CD4-positive, alpha-beta memory T cell (primary cell): ENCODE results near the gene PEX11B. TPM values are rescaled to one million over a fixed set of nuclear protein-coding genes. Genes with fewer than 3 reads are reported as not detected.

Experiments used
- CTCF ChIA-PET: fragments of 350-600 bp; sonication (Branson Sonifier 250); formaldehyde crosslinking; loops from one replicate; lab custom pipeline; 2021; ENCODE audit warnings: inconsistent platforms; ENCODE audit not compliant: partially characterized antibody; lab: Charles Lee
- POLR2A ChIA-PET: fragments of 350-600 bp; sonication (Branson Sonifier 250); formaldehyde crosslinking; loops from one replicate; lab custom pipeline; 2021; ENCODE audit not compliant: partially characterized antibody; lab: Charles Lee
- DNase-seq, 5 donors: peaks; one replicate each; pipeline versions ENCODE4 v3.0.0 to v3.0.0-alpha.2; 2020 to 2022; ENCODE audit warnings: mixed read lengths in 1 of 5
- H3K27ac ChIP-seq: one replicate; pipeline ENCODE4 v1.7.0; 2013; ENCODE audit warnings: low read depth, low read length
- H3K27me3 ChIP-seq: 2 replicates; pipeline ENCODE4 v1.7.0; 2013; ENCODE audit warnings: mild to moderate bottlenecking, low read length, moderate library complexity; ENCODE audit not compliant: insufficient read depth
- H3K36me3 ChIP-seq: 2 replicates; pipeline ENCODE4 v1.7.0; 2013; ENCODE audit warnings: mild to moderate bottlenecking, low read length, moderate library complexity; ENCODE audit not compliant: insufficient read depth
- H3K4me1 ChIP-seq: 2 replicates; pipeline ENCODE4 v1.7.0; 2013; ENCODE audit warnings: mild to moderate bottlenecking, low read length, moderate library complexity; ENCODE audit not compliant: insufficient read depth
- H3K4me3 ChIP-seq, 2 donors: one replicate each; pipeline ENCODE4 v1.7.0; 2013; ENCODE audit warnings: low read length in 2 of 2, mild to moderate bottlenecking in 1 of 2
- H3K9me3 ChIP-seq, 2 donors: one replicate each; pipeline ENCODE4 v1.7.0; 2013; ENCODE audit warnings: low read length in 2 of 2, control low read depth in 1 of 2; ENCODE audit not compliant: control insufficient read depth in 1 of 2
- H3K27ac Mint-ChIP-seq, 7 donors: one replicate each; pipeline ENCODE4 v1.8.0; 2020 to 2021; ENCODE audit warnings: mixed read lengths in 7 of 7, mild to moderate bottlenecking in 6 of 7, inconsistent platforms in 3 of 7, moderate library complexity in 3 of 7
- H3K27me3 Mint-ChIP-seq, 2 donors: one replicate each; pipeline ENCODE4 v1.8.0; 2020 to 2021; ENCODE audit warnings: mixed read lengths in 2 of 2
- H3K36me3 Mint-ChIP-seq, 2 donors: one replicate each; pipeline ENCODE4 v1.8.0; 2020 to 2021; ENCODE audit warnings: mixed read lengths in 2 of 2, inconsistent platforms in 1 of 2, mild to moderate bottlenecking in 1 of 2
- H3K4me1 Mint-ChIP-seq, 4 donors: one replicate each; pipeline ENCODE4 v1.8.0; 2020 to 2021; ENCODE audit warnings: mixed read lengths in 4 of 4, mild to moderate bottlenecking in 1 of 4
- H3K4me3 Mint-ChIP-seq, 8 donors: one replicate each; pipeline ENCODE4 v1.8.0; 2020 to 2021; ENCODE audit warnings: mixed read lengths in 8 of 8, mild to moderate bottlenecking in 7 of 8, moderate library complexity in 6 of 8, inconsistent platforms in 3 of 8
- H3K9me3 Mint-ChIP-seq, 8 donors: one replicate each; pipeline ENCODE4 v1.8.0; 2020 to 2021; ENCODE audit warnings: mixed read lengths in 8 of 8, mild to moderate bottlenecking in 5 of 8, inconsistent platforms in 3 of 8, moderate library complexity in 1 of 8
- intact Hi-C: fragments of 100-400 bp; cut with micrococcal nuclease; formaldehyde crosslinking; loops from one replicate; pipeline ENCODE4 v1.15.1; 2023
- polyA plus RNA-seq, 2 donors: library from polyadenylated mRNA; unstranded; fragments of 300-500 nt; fragmentation: Illumina TruSeq; gene quantifications; one replicate each; pipeline ENCODE4 v1.2.3, GENCODE V29; 2021
- total RNA-seq, 2 experiments: library from RNA; stranded (reverse); gene quantifications; one replicate each; pipeline ENCODE4 v1.2.3, GENCODE V29; 2021

The PEX11B gene
- total and polyA plus RNA-seq, 4 experiments from 2014 or later: 34.7 to 55.3 (median 46.6) TPM

DNA sequence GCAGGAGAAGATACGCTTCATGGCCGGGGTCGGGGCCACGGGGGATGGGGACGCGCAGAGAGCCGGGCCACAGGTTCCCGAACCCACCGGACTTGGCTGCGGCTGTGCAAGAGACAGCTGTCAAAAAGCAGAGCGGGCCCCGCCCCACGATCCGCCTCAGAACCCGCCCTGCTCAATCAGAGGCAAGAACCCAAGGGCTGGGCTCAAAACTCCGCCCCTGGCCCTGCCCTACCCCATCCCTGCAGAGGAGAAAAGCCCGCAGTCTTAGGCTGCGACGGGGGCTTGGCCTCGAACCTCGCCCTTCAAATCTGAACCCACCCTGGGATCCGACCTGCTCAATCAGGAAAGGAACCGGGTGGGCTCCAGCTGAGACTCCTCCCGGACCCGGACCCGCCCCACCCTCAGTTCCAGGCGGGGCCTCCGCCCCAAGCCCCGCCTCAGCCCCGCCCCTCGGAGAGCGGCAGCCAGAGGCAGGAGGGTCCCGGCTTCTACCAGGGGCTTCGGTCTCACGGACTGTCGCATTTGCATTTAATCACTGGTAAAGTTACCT lies 32.7 kb downstream of the PEX11B start, which contains the start of gene ANKRD35:
Gene ANKRD35 (minus strand): TSS at position 129 of the 550 bp plus-strand sequence. CDS start 108 bp downstream, at position 21.
- H3K4me1 Mint-ChIP-seq: peaks cover 10 to 28% (median 14%) of the 10 kb centered on the region in 4 donors
- H3K4me1 ChIP-seq: peaks cover 13% of the 10 kb centered on the region
- peaks cover 11% of the 10 kb centered on the region for H3K27me3 ChIP-seq
- H3K36me3 ChIP-seq: no peaks in the 10 kb centered on the region
- H3K4me3 ChIP-seq: peak within 1 kb of the TSS; percentile 6 to 74
- H3K4me3 Mint-ChIP-seq: peak within 1 kb of the TSS; percentile 74 to 88 (median 84)
- no peaks in the 10 kb centered on the region for H3K9me3 Mint-ChIP-seq
- POLR2A ChIA-PET: interaction anchor here (0.6 to 3.1 kb wide), 7 partner anchors 27 to 152 kb away, joined by 3 to 22 read pairs (median 6); partner anchors contain the start of genes LIX1L, NUDT17, PEX11B and PIAS3
- peak within 1 kb of the TSS in 6 of 7 donors; percentile 3 to 91 (median 62) for H3K27ac Mint-ChIP-seq
- intact Hi-C loops: loop anchor here (1.0 kb wide), 1 partner anchor 27 kb away; the partner anchor contains the start of gene PIAS3
- no peak within 1 kb of the TSS for H3K27ac ChIP-seq
- peaks cover 10 to 21% of the 10 kb centered on the region in 2 donors for H3K27me3 Mint-ChIP-seq
- H3K36me3 Mint-ChIP-seq: no peaks in the 10 kb centered on the region
- CTCF ChIA-PET: interaction anchor here (0.7 to 11.4 kb wide), 5 partner anchors 31 to 101 kb away, joined by 3 to 78 read pairs (median 3); partner anchors contain the start of genes NUDT17 and RBM8A
- peak; percentile 83 to 91 (median 85) for DNase-seq
- no peaks in the 10 kb centered on the region for H3K9me3 ChIP-seq

DNA sequence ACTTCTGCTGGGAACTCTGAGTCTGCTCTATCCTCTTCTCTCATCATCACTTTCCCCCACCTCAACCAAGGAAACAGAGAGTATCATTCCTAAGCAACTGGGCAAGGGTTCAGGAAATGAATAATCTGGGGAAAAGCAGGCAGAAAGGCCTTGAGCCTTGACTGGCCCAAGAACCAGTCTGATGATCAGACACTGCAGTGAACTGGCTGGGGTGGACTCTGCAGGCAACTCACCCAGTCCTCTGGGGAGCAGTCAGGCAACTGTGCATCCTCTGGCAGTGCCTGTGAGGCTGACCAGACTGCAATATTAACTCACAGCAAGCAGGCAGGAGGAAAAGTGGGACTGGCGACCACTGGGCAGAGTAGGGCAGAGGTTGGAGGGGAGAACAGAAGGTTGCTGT lies 33.8 kb downstream of the PEX11B start:
- Histone ChIP-seq H3K27ac (no peak overlapping the region), H3K27me3 (peaks cover 11% of the 10 kb centered on the region), H3K36me3 (no peaks in the 10 kb centered on the region), H3K9me3 (no peaks in the 10 kb centered on the region), H3K4me1 (peaks cover 13% of the 10 kb centered on the region), H3K4me3 (no peak overlapping the region)
- ChIA-PET CTCF (interaction anchor here (2.2 to 11.4 kb wide), 2 partner anchors 26 to 38 kb away, joined by 13 to 78 read pairs; partner anchors contain the start of genes NUDT17 and PIAS3), POLR2A (interaction anchor here (0.9 to 1.9 kb wide), 3 partner anchors 13 to 152 kb away, joined by 3 to 22 read pairs (median 4); partner anchors contain the start of gene PIAS3)
- intact Hi-C loops: loop anchor here (1.0 kb wide), 1 partner anchor 25 kb away; the partner anchor contains the start of gene PIAS3
- Mint-ChIP-seq H3K27me3 (peaks cover 10 to 21% of the 10 kb centered on the region in 2 donors), H3K27ac (peak overlapping the region in 2 of 7 donors; percentile 3 to 88), H3K36me3 (no peaks in the 10 kb centered on the region), H3K4me3 (peak overlapping the region in 7 of 8 donors; percentile 74 to 88 (median 83)), H3K9me3 (no peaks in the 10 kb centered on the region), H3K4me1 (peaks cover 10 to 28% (median 14%) of the 10 kb centered on the region in 4 donors)
- DNase-seq: no peak

DNA sequence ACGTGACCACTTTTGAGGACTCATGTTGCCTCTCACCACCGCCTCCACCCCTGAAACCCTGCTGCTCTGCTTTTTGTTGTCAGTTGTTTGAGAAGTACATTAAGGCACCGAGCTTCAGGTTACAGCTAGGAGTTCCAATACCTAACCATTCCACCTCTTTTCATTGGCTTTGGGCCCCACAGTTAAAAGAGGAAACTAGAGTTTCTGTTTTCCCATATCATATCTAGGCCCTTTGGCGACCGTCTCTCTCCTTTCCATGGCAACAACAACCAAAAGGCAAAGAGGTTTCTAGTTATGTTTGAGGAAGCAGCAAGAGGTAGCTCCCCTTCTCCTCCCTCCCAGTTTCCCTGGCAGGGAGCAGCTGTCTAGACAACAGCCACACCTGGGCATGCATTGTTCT lies 38.7 kb downstream of the PEX11B start:
- intact Hi-C loops: no loop called here
- no peaks in the 10 kb centered on the region for H3K36me3 Mint-ChIP-seq

DNA sequence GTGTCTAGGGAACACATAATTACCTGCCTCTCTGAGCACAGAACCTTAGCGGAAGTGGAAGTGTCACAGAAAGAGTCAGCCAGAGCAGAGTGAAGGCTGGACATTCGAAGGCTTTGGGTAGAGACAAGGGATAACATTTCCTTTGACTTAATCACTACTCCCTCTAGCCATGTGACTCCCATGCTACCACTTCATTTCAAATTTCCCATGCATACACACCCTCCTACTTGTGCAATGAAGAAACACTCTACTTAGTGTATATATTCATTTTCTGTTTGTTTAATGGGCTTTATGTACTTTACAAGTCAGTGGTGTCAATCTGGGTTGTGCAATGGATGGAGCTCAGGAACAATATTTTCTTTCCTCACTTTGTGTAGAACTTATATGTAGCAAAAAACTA lies 39.8 kb downstream of the PEX11B start:
- Histone ChIP-seq H3K4me1 (no peaks in the 10 kb centered on the region), H3K27ac (no peak overlapping the region), H3K27me3 (peaks cover 5% of the 10 kb centered on the region), H3K9me3 (no peaks in the 10 kb centered on the region), H3K4me3 (no peak overlapping the region), H3K36me3 (no peaks in the 10 kb centered on the region)
- no peaks in the 10 kb centered on the region for H3K9me3 Mint-ChIP-seq
- peaks cover 7 to 13% of the 10 kb centered on the region in 2 donors for H3K27me3 Mint-ChIP-seq
- POLR2A ChIA-PET: interaction anchor here (1.5 kb wide), 1 partner anchor 20 kb away, joined by 4 read pairs; the partner anchor contains the start of gene PIAS3
- H3K4me1 Mint-ChIP-seq: no peaks in the 10 kb centered on the region
- H3K36me3 Mint-ChIP-seq: no peaks in the 10 kb centered on the region
- H3K4me3 Mint-ChIP-seq: no peak overlapping the region
- intact Hi-C loops: no loop called here
- CTCF ChIA-PET: interaction anchor here (0.7 to 4.1 kb wide), 2 partner anchors 13 to 20 kb away, joined by 4 to 21 read pairs; partner anchors contain the start of gene PIAS3
- no peak for DNase-seq
- H3K27ac Mint-ChIP-seq: no peak overlapping the region

More for the DNA sequence above, 38.7 kb downstream of the PEX11B start:
- Mint-ChIP-seq H3K9me3 (no peaks in the 10 kb centered on the region), H3K27ac (no peak overlapping the region), H3K4me3 (no peak overlapping the region), H3K27me3 (peaks cover 10 to 16% of the 10 kb centered on the region in 2 donors), H3K4me1 (peaks cover 0 to 5% (median 3%) of the 10 kb centered on the region in 4 donors)
- no peak for DNase-seq
- ChIA-PET POLR2A (interaction anchor here (1.6 kb wide), 1 partner anchor 35 kb away, joined by 3 read pairs; the partner anchor contains the start of gene NUDT17), CTCF (interaction anchor here (0.7 to 11.4 kb wide), 3 partner anchors 12 to 34 kb away, joined by 4 to 78 read pairs (median 21); partner anchors contain the start of genes NUDT17 and PIAS3)
- Histone ChIP-seq H3K27me3 (peaks cover 11% of the 10 kb centered on the region), H3K9me3 (no peaks in the 10 kb centered on the region), H3K27ac (no peak overlapping the region), H3K36me3 (no peaks in the 10 kb centered on the region), H3K4me1 (no peaks in the 10 kb centered on the region), H3K4me3 (no peak overlapping the region)

GRCh38 chr1:145877923-145878486 lies 40.5 kb downstream of the PEX11B start:
- ChIA-PET POLR2A (interaction anchor here (1.5 kb wide), 1 partner anchor 19 kb away, joined by 4 read pairs; the partner anchor contains the start of gene PIAS3), CTCF (interaction anchor here (4.1 kb wide), 1 partner anchor 14 kb away, joined by 21 read pairs; no protein-coding TSS in a partner anchor)
- no peaks in the 10 kb centered on the region for H3K9me3 Mint-ChIP-seq
- intact Hi-C loops: no loop called here
- Histone ChIP-seq H3K4me1 (no peaks in the 10 kb centered on the region), H3K27me3 (no peaks in the 10 kb centered on the region), H3K4me3 (no peak overlapping the region), H3K9me3 (no peaks in the 10 kb centered on the region), H3K36me3 (no peaks in the 10 kb centered on the region), H3K27ac (no peak overlapping the region)
- no peak overlapping the region for H3K27ac Mint-ChIP-seq
- peaks cover 7 to 8% of the 10 kb centered on the region in 2 donors for H3K27me3 Mint-ChIP-seq
- peaks cover under 1 to 3% (median 1%) of the 10 kb centered on the region in 4 donors for H3K4me1 Mint-ChIP-seq
- no peak overlapping the region for H3K4me3 Mint-ChIP-seq
- DNase-seq: no peak
- H3K36me3 Mint-ChIP-seq: no peaks in the 10 kb centered on the region

GRCh38 chr1:145874646-145875045 lies 43.9 kb downstream of the PEX11B start:
- CTCF ChIA-PET: interaction anchor here (1.3 to 1.9 kb wide), 2 partner anchors 9 to 28 kb away, joined by 3 to 8 read pairs; no protein-coding TSS in a partner anchor
- no peaks in the 10 kb centered on the region for H3K36me3 ChIP-seq
- H3K4me1 ChIP-seq: peaks cover 14% of the 10 kb centered on the region
- Mint-ChIP-seq H3K4me3 (no peak overlapping the region), H3K27me3 (peaks cover 4 to 6% of the 10 kb centered on the region in 2 donors), H3K4me1 (peaks cover 13 to 20% (median 17%) of the 10 kb centered on the region in 4 donors), H3K27ac (no peak overlapping the region), H3K36me3 (no peaks in the 10 kb centered on the region), H3K9me3 (peaks cover 0 to 2% (median 0%) of the 10 kb centered on the region in 8 donors)
- no peak overlapping the region for H3K27ac ChIP-seq
- POLR2A ChIA-PET: no interaction called here
- DNase-seq: no peak
- no peaks in the 10 kb centered on the region for H3K9me3 ChIP-seq
- H3K4me3 ChIP-seq: no peak overlapping the region
- no peaks in the 10 kb centered on the region for H3K27me3 ChIP-seq
- intact Hi-C loops: no loop called here
